PFSK-1 (cell line): Measurements from ENCODE around the gene ARHGAP21.

Experiments
- FOXP2 ChIP-seq: optimal IDR thresholded peaks from 2 replicates; pipeline ENCODE3; 2011; ENCODE audit warnings: borderline replicate concordance, control low read depth, inconsistent platforms; ENCODE audit not compliant: insufficient read depth; ENCODE audit errors: extremely low read length, extremely low read depth
- POLR2AphosphoS5 ChIP-seq: IDR thresholded peaks from 2 replicates; pipeline ENCODE4 v1.6.1; 2012; ENCODE audit warnings: low read depth, mild to moderate bottlenecking, control low read depth, low read length, moderate library complexity
- SIN3A ChIP-seq: IDR thresholded peaks from 2 replicates; pipeline ENCODE4 v1.6.1; 2012; ENCODE audit warnings: mild to moderate bottlenecking, low read length, moderate library complexity, borderline replicate concordance; ENCODE audit not compliant: insufficient read depth
- TAF1 ChIP-seq: IDR thresholded peaks from 2 replicates; pipeline ENCODE4 v1.6.1; 2012; ENCODE audit warnings: low read length, control low read depth, borderline replicate concordance; ENCODE audit not compliant: insufficient read depth
- TF ChIP-seq, protein P1 (sequence below), 2 experiments: IDR thresholded peaks; 2 replicates each; pipeline versions ENCODE4 v1.6.1 to v1.8.0; 2011 to 2012; ENCODE audit warnings: low read depth in 2 of 2, low read length in 2 of 2, control low read depth in 1 of 2, inconsistent platforms in 1 of 2, mild to moderate bottlenecking in 1 of 2, moderate library complexity in 1 of 2; ENCODE audit not compliant: insufficient read depth in 1 of 2

The ARHGAP21 gene

GRCh38 chr10:24706479-24707118 is 17.1 kb downstream of the ARHGAP21 start:
- TF ChIP-seq POLR2AphosphoS5 (no peak), SIN3A (no peak), FOXP2 (no peak), TAF1 (no peak)
- TF ChIP-seq, protein P1, sequence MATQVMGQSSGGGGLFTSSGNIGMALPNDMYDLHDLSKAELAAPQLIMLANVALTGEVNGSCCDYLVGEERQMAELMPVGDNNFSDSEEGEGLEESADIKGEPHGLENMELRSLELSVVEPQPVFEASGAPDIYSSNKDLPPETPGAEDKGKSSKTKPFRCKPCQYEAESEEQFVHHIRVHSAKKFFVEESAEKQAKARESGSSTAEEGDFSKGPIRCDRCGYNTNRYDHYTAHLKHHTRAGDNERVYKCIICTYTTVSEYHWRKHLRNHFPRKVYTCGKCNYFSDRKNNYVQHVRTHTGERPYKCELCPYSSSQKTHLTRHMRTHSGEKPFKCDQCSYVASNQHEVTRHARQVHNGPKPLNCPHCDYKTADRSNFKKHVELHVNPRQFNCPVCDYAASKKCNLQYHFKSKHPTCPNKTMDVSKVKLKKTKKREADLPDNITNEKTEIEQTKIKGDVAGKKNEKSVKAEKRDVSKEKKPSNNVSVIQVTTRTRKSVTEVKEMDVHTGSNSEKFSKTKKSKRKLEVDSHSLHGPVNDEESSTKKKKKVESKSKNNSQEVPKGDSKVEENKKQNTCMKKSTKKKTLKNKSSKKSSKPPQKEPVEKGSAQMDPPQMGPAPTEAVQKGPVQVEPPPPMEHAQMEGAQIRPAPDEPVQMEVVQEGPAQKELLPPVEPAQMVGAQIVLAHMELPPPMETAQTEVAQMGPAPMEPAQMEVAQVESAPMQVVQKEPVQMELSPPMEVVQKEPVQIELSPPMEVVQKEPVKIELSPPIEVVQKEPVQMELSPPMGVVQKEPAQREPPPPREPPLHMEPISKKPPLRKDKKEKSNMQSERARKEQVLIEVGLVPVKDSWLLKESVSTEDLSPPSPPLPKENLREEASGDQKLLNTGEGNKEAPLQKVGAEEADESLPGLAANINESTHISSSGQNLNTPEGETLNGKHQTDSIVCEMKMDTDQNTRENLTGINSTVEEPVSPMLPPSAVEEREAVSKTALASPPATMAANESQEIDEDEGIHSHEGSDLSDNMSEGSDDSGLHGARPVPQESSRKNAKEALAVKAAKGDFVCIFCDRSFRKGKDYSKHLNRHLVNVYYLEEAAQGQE (IDR thresholded peaks at IDR 0.05; ENCODE audit: insufficient read depth in 1 of 2, low read depth in 2 of 2, low read length in 2 of 2): no peak

DNA sequence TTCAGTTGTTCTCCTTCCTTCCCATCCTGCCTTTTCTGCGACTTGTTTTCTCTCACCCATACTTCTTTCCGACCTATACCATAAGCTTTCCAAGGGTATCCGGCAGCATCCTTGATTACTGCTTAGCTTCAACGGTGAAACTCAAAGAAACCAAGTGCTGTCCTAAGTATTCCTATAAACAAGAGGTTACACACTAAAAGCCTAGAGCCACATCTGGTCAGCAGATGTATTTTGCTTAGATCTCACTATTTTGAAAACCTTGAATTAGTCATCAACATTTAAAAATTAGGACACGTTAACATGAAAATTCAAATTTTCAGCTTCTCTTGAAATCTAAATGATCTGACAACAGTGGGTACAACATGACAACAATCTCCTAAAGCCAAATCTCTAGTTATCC is 20.0 kb downstream of the ARHGAP21 start:
- TF ChIP-seq POLR2AphosphoS5: no peak

- TF ChIP-seq FOXP2: no peak
- no peak for TF ChIP-seq TAF1
- TF ChIP-seq, protein P1 (IDR thresholded peaks at IDR 0.05; ENCODE audit: insufficient read depth in 1 of 2, low read depth in 2 of 2, low read length in 2 of 2): no peak
- no peak for TF ChIP-seq SIN3A
- no peak for TF ChIP-seq POLR2AphosphoS5
Measured at GRCh38 chr10:24701447-24701846, 22.2 kb downstream of the ARHGAP21 start.

DNA sequence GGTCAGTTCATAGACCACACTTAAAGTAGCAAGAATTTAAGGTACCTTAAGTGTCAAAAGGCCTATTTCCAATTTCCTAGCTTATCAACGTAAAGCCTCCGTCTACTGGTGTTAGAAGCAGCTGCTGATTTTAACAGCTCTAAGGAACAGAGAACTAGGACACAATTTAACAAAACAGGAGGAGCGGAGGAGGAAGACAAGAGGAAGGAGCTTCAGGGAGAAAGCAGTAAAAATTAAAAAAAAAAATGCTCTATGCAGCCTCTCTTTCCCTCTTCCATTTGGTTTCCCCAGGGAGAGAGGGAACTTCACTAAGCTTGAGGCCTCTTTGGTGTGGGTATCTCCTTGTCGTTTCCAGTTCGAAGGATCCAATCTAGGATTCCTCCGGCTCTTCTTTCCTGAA is 22.7 kb downstream of the ARHGAP21 start:
- TF ChIP-seq, protein P1 (IDR thresholded peaks at IDR 0.05; ENCODE audit: insufficient read depth in 1 of 2, low read depth in 2 of 2, low read length in 2 of 2): no peak
- no peak for TF ChIP-seq SIN3A
- TF ChIP-seq POLR2AphosphoS5: no peak
- TF ChIP-seq TAF1: no peak
- no peak for TF ChIP-seq FOXP2

DNA sequence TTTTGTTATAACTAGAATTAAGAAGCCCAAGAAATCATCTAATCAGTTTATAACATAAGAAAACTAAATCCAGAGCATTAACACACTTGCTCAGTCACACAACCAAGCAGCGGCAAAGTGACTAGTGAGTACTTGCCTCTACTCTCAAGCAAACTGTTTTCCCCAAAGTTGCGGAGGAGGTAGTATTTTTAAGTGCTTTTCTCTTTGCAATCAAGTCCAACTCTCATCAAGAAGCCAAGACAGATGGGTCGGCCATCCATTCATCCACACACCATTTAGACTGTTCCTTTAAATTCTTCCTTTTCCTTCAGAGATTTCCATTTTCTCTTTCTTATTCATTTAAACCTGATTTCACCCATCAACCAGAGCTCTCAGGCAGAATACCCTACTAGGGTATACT is 25.4 kb downstream of the ARHGAP21 start:
- TF ChIP-seq TAF1 (no peak), POLR2AphosphoS5 (no peak), FOXP2 (no peak), SIN3A (no peak)
- TF ChIP-seq, protein P1 (IDR thresholded peaks at IDR 0.05; ENCODE audit: insufficient read depth in 1 of 2, low read depth in 2 of 2, low read length in 2 of 2): no peak
